T-helper 2 cell treated with Interferon-gamma antibody and Interleukin-4, amounts not matched to agents 100 ng/mL and 5 ng/mL, for 36 hours (primary cell): Measurements from ENCODE around the gene SP2. TPM values are rescaled to one million over a fixed set of nuclear protein-coding genes. Genes with fewer than 3 reads are reported as not detected.

ENCODE experiments used
- intact Hi-C: fragments of 100-400 bp; cut with micrococcal nuclease; formaldehyde crosslinking; loops from one replicate; pipeline ENCODE4 v1.15.1; 2023
- total RNA-seq: library from RNA; stranded (reverse); gene quantifications from 2 replicates; pipeline ENCODE4 v1.2.3, GENCODE V29; 2022

Gene SP2
- total RNA-seq, 1 donor from 2014 or later = 30.8 TPM

- intact Hi-C loops = loop anchor here (1.0 to 2.0 kb wide), 7 partner anchors 21 to 131 kb away; partner anchors contain the start of genes CBX1, NFE2L1, PNPO and SP2
These were observed 74.1 kb downstream of the SP2 start for GRCh38 chr17:47969930-47970724.

GRCh38 chr17:47970725-47971499, 74.9 kb downstream of the SP2 start, which contains the start of gene CDK5RAP3:
Gene CDK5RAP3 (plus strand): TSS chr17:47971113. CDS start chr17:47971147, 34 bp downstream.
- intact Hi-C loops = loop anchor here (1.0 to 2.0 kb wide), 7 partner anchors 22 to 130 kb away; partner anchors contain the start of genes CBX1, NFE2L1, PNPO and SP2

GRCh38 chr17:47973541-47973940, 77.5 kb downstream of the SP2 start:
- intact Hi-C loops = no loop called here

- intact Hi-C loops = no loop called here
These were observed 79.3 kb downstream of the SP2 start for GRCh38 chr17:47975189-47975822.

- intact Hi-C loops = no loop called here
These were observed 79.8 kb downstream of the SP2 start for GRCh38 chr17:47975823-47976205.

- intact Hi-C loops = loop anchor here (2.0 kb wide), 1 partner anchor 38 kb away; no protein-coding TSS in a partner anchor
These were observed 82.3 kb downstream of the SP2 start for GRCh38 chr17:47978324-47978723.

Other genes with a start within 250 kb of the SP2 start
- gene KPNB1, start 246.3 kb upstream of the SP2 start, total RNA-seq = 542 and 543 TPM in 2 replicates
- 1.2 and 1.7 TPM in 2 replicates for gene TBKBP1, start 202.1 kb upstream of the SP2 start, total RNA-seq
- 9.2 and 9.4 TPM in 2 replicates for gene TBX21, start 163.0 kb upstream of the SP2 start, total RNA-seq
- gene OSBPL7, start 74.4 kb upstream of the SP2 start, total RNA-seq = 33.0 and 34.3 TPM in 2 replicates
- 36.6 and 37.4 TPM in 2 replicates for gene MRPL10, start 64.7 kb upstream of the SP2 start, total RNA-seq
- 0.30 and 0.80 TPM in 2 replicates for gene LRRC46, start 64.6 kb upstream of the SP2 start, total RNA-seq
- gene SCRN2, start 55.0 kb upstream of the SP2 start, total RNA-seq = 21.8 and 24.9 TPM in 2 replicates
- gene SP6, start 45.1 kb upstream of the SP2 start, total RNA-seq = not detected in 2 replicates
- gene PNPO, start 45.3 kb downstream of the SP2 start, total RNA-seq = 37.9 and 39.4 TPM in 2 replicates
- not detected in 2 replicates for gene PRR15L, start 61.6 kb downstream of the SP2 start, total RNA-seq
- gene CDK5RAP3, start 74.9 kb downstream of the SP2 start, total RNA-seq = 210 and 214 TPM in 2 replicates
- 3.9 and 4.0 TPM in 2 replicates for gene COPZ2, start 141.6 kb downstream of the SP2 start, total RNA-seq
- gene NFE2L1, start 152.1 kb downstream of the SP2 start, total RNA-seq = 56.7 and 58.0 TPM in 2 replicates
- gene CBX1, start 205.2 kb downstream of the SP2 start, total RNA-seq = 65.2 and 66.0 TPM in 2 replicates
- gene SNX11, start 211.5 kb downstream of the SP2 start, total RNA-seq = 22.3 and 23.4 TPM in 2 replicates